BLaER1 treated with 17β-estradiol and CSF1 and Interleukin-3, amounts not matched to agents 10 nM and 100 nM (cell line): ENCODE results near the gene MEGF6.

Experiments
- H3K27ac ChIP-seq, 11 experiments: shearing (Covaris generic); formaldehyde crosslinking; 2 replicates each; pipeline ENCODE4 v1.8.1; 2022
- H3K27me3 ChIP-seq, 11 experiments: shearing (Covaris generic); formaldehyde crosslinking; 2 replicates each; pipeline ENCODE4 v1.8.1; 2022
- H3K36me3 ChIP-seq, 11 experiments: shearing (Covaris generic); formaldehyde crosslinking; 2 replicates each; pipeline ENCODE4 v1.8.1; 2022
- H3K4me1 ChIP-seq, 10 experiments: shearing (Covaris generic); formaldehyde crosslinking; 2 replicates each; pipeline ENCODE4 v1.8.1; 2022
- H3K4me2 ChIP-seq, 11 experiments: shearing (Covaris generic); formaldehyde crosslinking; 2 replicates each; pipeline ENCODE4 v1.8.1; 2022
- H3K4me3 ChIP-seq, 10 experiments: shearing (Covaris generic); formaldehyde crosslinking; 2 replicates each; pipeline ENCODE4 v1.8.1; 2022
- H3K9ac ChIP-seq, 11 experiments: shearing (Covaris generic); formaldehyde crosslinking; 2 replicates each; pipeline ENCODE4 v1.8.1; 2022
- H3K9me3 ChIP-seq, 11 experiments: shearing (Covaris generic); formaldehyde crosslinking; replicated peaks in 1 of 11; 2 replicates each; pipeline ENCODE4 v1.8.1; 2022
- H4K20me1 ChIP-seq, 11 experiments: shearing (Covaris generic); formaldehyde crosslinking; 2 replicates each; pipeline ENCODE4 v1.8.1; 2022
- Cebpa-rat ChIP-seq, 11 experiments: shearing (Covaris generic); IDR thresholded peaks; 2 replicates each; pipeline ENCODE4 v1.8.1; 2022

The MEGF6 gene

GRCh38 chr1:3522564-3523265 is 88.6 kb downstream of the MEGF6 start:
- H3K4me1 ChIP-seq, result peaks cover 34 to 100% (median 94%) of the 10 kb centered on the region in 10 experiments
- peaks cover 0 to 44% (median 0%) of the 10 kb centered on the region in 11 experiments; a peak in 6 of 22 replicates for H3K27me3 ChIP-seq
- H4K20me1 ChIP-seq, result peaks cover 46 to 100% (median 94%) of the 10 kb centered on the region in 11 experiments; a peak in 20 of 22 replicates
- H3K4me2 ChIP-seq, result peak overlapping the region in 9 of 11 experiments; percentile 68 to 97 (median 89); a peak in 19 of 22 replicates
- no peak overlapping the region for H3K27ac ChIP-seq
- peaks cover 0 to 12% (median 0%) of the 10 kb centered on the region in 11 experiments; a peak in 4 of 22 replicates for H3K36me3 ChIP-seq
- no peak overlapping the region for H3K4me3 ChIP-seq
- H3K9me3 ChIP-seq, result no peaks in the 10 kb centered on the region
- TF ChIP-seq Cebpa-rat (IDR thresholded peaks at IDR 0.05), result no peak
- peak overlapping the region in 3 of 11 experiments; percentile 9 to 50 (median 33); a peak in 2 of 22 replicates for H3K9ac ChIP-seq

- Histone ChIP-seq H3K4me2 (peak overlapping the region; percentile 40 to 97 (median 87)), H4K20me1 (peaks cover 50 to 100% (median 94%) of the 10 kb centered on the region in 11 experiments; a peak in 20 of 22 replicates), H3K27ac (peak overlapping the region in 1 of 11 experiments; percentile 42; a peak in 2 of 22 replicates), H3K4me1 (peaks cover 40 to 100% (median 96%) of the 10 kb centered on the region in 10 experiments), H3K27me3 (peaks cover 0 to 44% (median 0%) of the 10 kb centered on the region in 11 experiments; a peak in 6 of 22 replicates), H3K9me3 (no peaks in the 10 kb centered on the region), H3K4me3 (no peak overlapping the region), H3K9ac (peak overlapping the region in 5 of 11 experiments; percentile 22 to 56 (median 33); a peak in 5 of 22 replicates), H3K36me3 (peaks cover 0 to 15% (median 0%) of the 10 kb centered on the region in 11 experiments; a peak in 4 of 22 replicates)
- TF ChIP-seq Cebpa-rat (IDR thresholded peaks at IDR 0.05), result no peak
Observed at GRCh38 chr1:3522112-3522511, 89.2 kb downstream of the MEGF6 start.

- H3K9ac ChIP-seq, result peak overlapping the region in 9 of 11 experiments; percentile 1 to 64 (median 26); a peak in 10 of 22 replicates
- H3K27ac ChIP-seq, result peak overlapping the region in 2 of 11 experiments; percentile 38 to 42; a peak in 5 of 22 replicates
- H3K27me3 ChIP-seq, result peaks cover 0 to 44% (median 0%) of the 10 kb centered on the region in 11 experiments; a peak in 6 of 22 replicates
- peaks cover 47 to 100% (median 96%) of the 10 kb centered on the region in 10 experiments for H3K4me1 ChIP-seq
- H3K4me3 ChIP-seq, result no peak overlapping the region
- peaks cover 0 to 15% (median 0%) of the 10 kb centered on the region in 11 experiments; a peak in 4 of 22 replicates for H3K36me3 ChIP-seq
- TF ChIP-seq Cebpa-rat (IDR thresholded peaks at IDR 0.05), result no peak
- H3K9me3 ChIP-seq, result no peaks in the 10 kb centered on the region
- H3K4me2 ChIP-seq, result peak overlapping the region; percentile 40 to 97 (median 87)
- H4K20me1 ChIP-seq, result peaks cover 57 to 100% (median 94%) of the 10 kb centered on the region in 11 experiments; a peak in 20 of 22 replicates
Observed at GRCh38 chr1:3521426-3521825, 89.9 kb downstream of the MEGF6 start.

- TF ChIP-seq Cebpa-rat (IDR thresholded peaks at IDR 0.05), result no peak
- H3K4me2 ChIP-seq, result peak overlapping the region in 10 of 11 experiments; percentile 57 to 97 (median 88); a peak in 21 of 22 replicates
- H3K27me3 ChIP-seq, result peaks cover 0 to 42% (median 0%) of the 10 kb centered on the region in 11 experiments; a peak in 6 of 22 replicates
- H3K4me1 ChIP-seq, result peaks cover 51 to 100% (median 96%) of the 10 kb centered on the region in 10 experiments
- H3K9ac ChIP-seq, result peak overlapping the region in 7 of 11 experiments; percentile 1 to 64 (median 26); a peak in 8 of 22 replicates
- no peaks in the 10 kb centered on the region for H3K9me3 ChIP-seq
- H3K4me3 ChIP-seq, result no peak overlapping the region
- peak overlapping the region in 2 of 11 experiments; percentile 38 to 42; a peak in 5 of 22 replicates for H3K27ac ChIP-seq
- peaks cover 0 to 15% (median 0%) of the 10 kb centered on the region in 11 experiments; a peak in 4 of 22 replicates for H3K36me3 ChIP-seq
- peaks cover 56 to 100% (median 94%) of the 10 kb centered on the region in 11 experiments; a peak in 20 of 22 replicates for H4K20me1 ChIP-seq
Observed at GRCh38 chr1:3520419-3521378, 90.6 kb downstream of the MEGF6 start.

- Histone ChIP-seq H3K9ac (peak overlapping the region in 2 of 11 experiments; percentile 24 to 46; a peak in 2 of 22 replicates), H3K4me3 (no peak overlapping the region), H3K27me3 (peaks cover 0 to 35% (median 0%) of the 10 kb centered on the region in 11 experiments; a peak in 6 of 22 replicates), H3K4me2 (peak overlapping the region in 8 of 11 experiments; percentile 81 to 97 (median 89); a peak in 14 of 22 replicates), H3K36me3 (peaks cover 0 to 15% (median 0%) of the 10 kb centered on the region in 11 experiments; a peak in 4 of 22 replicates), H4K20me1 (peaks cover 54 to 100% (median 94%) of the 10 kb centered on the region in 11 experiments; a peak in 20 of 22 replicates), H3K4me1 (peaks cover 47 to 100% (median 96%) of the 10 kb centered on the region in 10 experiments), H3K27ac (no peak overlapping the region), H3K9me3 (no peaks in the 10 kb centered on the region)
- TF ChIP-seq Cebpa-rat (IDR thresholded peaks at IDR 0.05), result no peak
Observed at GRCh38 chr1:3519301-3519885, 91.9 kb downstream of the MEGF6 start.

- H3K4me1 ChIP-seq, result peaks cover 40 to 100% (median 96%) of the 10 kb centered on the region in 10 experiments
- H3K27me3 ChIP-seq, result peaks cover 0 to 28% (median 0%) of the 10 kb centered on the region in 11 experiments; a peak in 6 of 22 replicates
- no peak overlapping the region for H3K9ac ChIP-seq
- H4K20me1 ChIP-seq, result peaks cover 52 to 96% (median 90%) of the 10 kb centered on the region in 11 experiments; a peak in 20 of 22 replicates
- H3K4me3 ChIP-seq, result no peak overlapping the region
- H3K36me3 ChIP-seq, result peaks cover 0 to 16% (median 0%) of the 10 kb centered on the region in 11 experiments; a peak in 4 of 22 replicates
- no peaks in the 10 kb centered on the region for H3K9me3 ChIP-seq
- no peak for TF ChIP-seq Cebpa-rat (IDR thresholded peaks at IDR 0.05)
- no peak overlapping the region for H3K27ac ChIP-seq
- H3K4me2 ChIP-seq, result peak overlapping the region in 5 of 11 experiments; percentile 6 to 97 (median 87); a peak in 9 of 22 replicates
Observed at GRCh38 chr1:3518756-3519155, 92.6 kb downstream of the MEGF6 start.

GRCh38 chr1:3518256-3518655 is 93.1 kb downstream of the MEGF6 start:
- no peak overlapping the region for H3K27ac ChIP-seq
- no peaks in the 10 kb centered on the region; a peak in 1 of 22 replicates for H3K9me3 ChIP-seq
- H3K4me1 ChIP-seq, result peaks cover 40 to 100% (median 94%) of the 10 kb centered on the region in 10 experiments
- H3K4me2 ChIP-seq, result peak overlapping the region in 6 of 11 experiments; percentile 87 to 97 (median 94); a peak in 8 of 22 replicates
- H3K9ac ChIP-seq, result no peak overlapping the region
- no peak overlapping the region for H3K4me3 ChIP-seq
- no peak for TF ChIP-seq Cebpa-rat (IDR thresholded peaks at IDR 0.05)
- H3K36me3 ChIP-seq, result peaks cover 0 to 21% (median 0%) of the 10 kb centered on the region in 11 experiments; a peak in 7 of 22 replicates
- peaks cover 47 to 91% (median 85%) of the 10 kb centered on the region in 11 experiments; a peak in 20 of 22 replicates for H4K20me1 ChIP-seq
- peaks cover 0 to 23% (median 0%) of the 10 kb centered on the region in 11 experiments; a peak in 6 of 22 replicates for H3K27me3 ChIP-seq
